ENCODE results near the gene COG1. TPM values are rescaled to one million over a fixed set of nuclear protein-coding genes. Genes with fewer than 3 reads are reported as not detected.

COG1 gene
- polyA plus RNA-seq, 1 donor (not counting 4 experiments of a cell fraction or from before 2014, with no cell fraction given) = 16.4 TPM

GRCh38 chr17:73226556-73227172, 33.8 kb downstream of the COG1 start:
- Histone ChIP-seq H2AFZ (ENCODE audit: control insufficient read depth, low read length) (no peak overlapping the region), H3K27me3 (ENCODE audit: control insufficient read depth, extremely low read depth, insufficient read depth, low read length) (no peaks in the 10 kb centered on the region), H3K4me2 (ENCODE audit: control insufficient read depth, extremely low read depth, insufficient read depth, low read depth, low read length) (peak overlapping the region; percentile 64), H3K9me3 (ENCODE audit: control insufficient read depth, low read depth, low read length) (no peaks in the 10 kb centered on the region), H4K20me1 (ENCODE audit: control insufficient read depth, extremely low read depth, insufficient read depth, low read length) (no peaks in the 10 kb centered on the region), H3K36me3 (ENCODE audit: control insufficient read depth in 2 of 2, extremely low read depth in 1 of 2, insufficient read depth in 2 of 2, low read length in 2 of 2) (peaks cover 0 to 2% of the 10 kb centered on the region in 2 experiments), H3K4me3 (ENCODE audit: control insufficient read depth in 2 of 3, extremely low read depth in 1 of 3, insufficient read depth in 2 of 3, low read depth in 1 of 3, low read length in 3 of 3) (no peak overlapping the region), H3K79me2 (ENCODE audit: control insufficient read depth, insufficient read depth, low read length) (peaks cover 54% of the 10 kb centered on the region), H3K9me1 (ENCODE audit: control insufficient read depth, extremely low read depth, insufficient read depth, low read length) (peaks cover 3% of the 10 kb centered on the region), H3K4me1 (ENCODE audit: control insufficient read depth, extremely low read depth, insufficient read depth, low read length) (peaks cover 45% of the 10 kb centered on the region), H3K27ac (ENCODE audit: control insufficient read depth, insufficient read depth, low read length) (peak overlapping the region; percentile 53), H3K9ac (ENCODE audit: control insufficient read depth, extremely low read depth, insufficient read depth, low read length) (no peak overlapping the region)
- TF ChIP-seq CTCF (optimal IDR thresholded peaks at IDR 0.05 in 1 of 3, IDR thresholded peaks at IDR 0.05 in 1 of 3, conservative IDR thresholded peaks at IDR 0.05 in 1 of 3; ENCODE audit: extremely low read depth in 1 of 3, insufficient read depth in 2 of 3, low read length in 3 of 3) (no peak), EZH2 (IDR thresholded peaks at IDR 0.05; ENCODE audit: low read length) (no peak)
- DNase-seq (ENCODE audit: low read depth, low spot score) (no peak), FAIRE-seq (no peak)
- dilution Hi-C loops (cut with MboI; ENCODE audit: extremely low pct_ligation_motif_present, low sequenced_read_pairs) = no loop called here

GRCh38 chr17:73227379-73227778, 34.5 kb downstream of the COG1 start:
- peak overlapping the region; percentile 64 for H3K4me2 ChIP-seq (ENCODE audit: control insufficient read depth, extremely low read depth, insufficient read depth, low read depth, low read length)
- peak overlapping the region; percentile 53 for H3K27ac ChIP-seq (ENCODE audit: control insufficient read depth, insufficient read depth, low read length)
- H3K9me3 ChIP-seq (ENCODE audit: control insufficient read depth, low read depth, low read length) = no peaks in the 10 kb centered on the region
- dilution Hi-C loops (cut with MboI; ENCODE audit: extremely low pct_ligation_motif_present, low sequenced_read_pairs) = no loop called here
- TF ChIP-seq CTCF (optimal IDR thresholded peaks at IDR 0.05 in 1 of 3, IDR thresholded peaks at IDR 0.05 in 1 of 3, conservative IDR thresholded peaks at IDR 0.05 in 1 of 3; ENCODE audit: extremely low read depth in 1 of 3, insufficient read depth in 2 of 3, low read length in 3 of 3) (no peak), EZH2 (IDR thresholded peaks at IDR 0.05; ENCODE audit: low read length) (no peak)
- H3K4me1 ChIP-seq (ENCODE audit: control insufficient read depth, extremely low read depth, insufficient read depth, low read length) = peaks cover 45% of the 10 kb centered on the region
- no peaks in the 10 kb centered on the region for H4K20me1 ChIP-seq (ENCODE audit: control insufficient read depth, extremely low read depth, insufficient read depth, low read length)
- peak overlapping the region; percentile 25 for H3K9ac ChIP-seq (ENCODE audit: control insufficient read depth, extremely low read depth, insufficient read depth, low read length)
- no peak overlapping the region for H2AFZ ChIP-seq (ENCODE audit: control insufficient read depth, low read length)
- peaks cover 3% of the 10 kb centered on the region for H3K9me1 ChIP-seq (ENCODE audit: control insufficient read depth, extremely low read depth, insufficient read depth, low read length)
- H3K4me3 ChIP-seq (ENCODE audit: control insufficient read depth in 2 of 3, extremely low read depth in 1 of 3, insufficient read depth in 2 of 3, low read depth in 1 of 3, low read length in 3 of 3) = no peak overlapping the region
- FAIRE-seq (no peak), DNase-seq (ENCODE audit: low read depth, low spot score) (no peak)
- no peaks in the 10 kb centered on the region for H3K27me3 ChIP-seq (ENCODE audit: control insufficient read depth, extremely low read depth, insufficient read depth, low read length)
- H3K79me2 ChIP-seq (ENCODE audit: control insufficient read depth, insufficient read depth, low read length) = peaks cover 59% of the 10 kb centered on the region
- H3K36me3 ChIP-seq (ENCODE audit: control insufficient read depth in 2 of 2, extremely low read depth in 1 of 2, insufficient read depth in 2 of 2, low read length in 2 of 2) = peaks cover 0 to 2% of the 10 kb centered on the region in 2 experiments
